PFSK-1 (cell line): ENCODE data around the gene PREX1.

Experiments used
- FOXP2 ChIP-seq: optimal IDR thresholded peaks from 2 replicates; pipeline ENCODE3; 2011; ENCODE audit warnings: borderline replicate concordance, control low read depth, inconsistent platforms; ENCODE audit not compliant: insufficient read depth; ENCODE audit errors: extremely low read length, extremely low read depth
- POLR2AphosphoS5 ChIP-seq: IDR thresholded peaks from 2 replicates; pipeline ENCODE4 v1.6.1; 2012; ENCODE audit warnings: low read depth, mild to moderate bottlenecking, control low read depth, low read length, moderate library complexity
- REST ChIP-seq, 2 experiments: IDR thresholded peaks; 2 replicates each; pipeline versions ENCODE4 v1.6.1 to v1.8.0; 2011 to 2012; ENCODE audit warnings: low read depth in 2 of 2, low read length in 2 of 2, control low read depth in 1 of 2, inconsistent platforms in 1 of 2, mild to moderate bottlenecking in 1 of 2, moderate library complexity in 1 of 2; ENCODE audit not compliant: insufficient read depth in 1 of 2
- SIN3A ChIP-seq: IDR thresholded peaks from 2 replicates; pipeline ENCODE4 v1.6.1; 2012; ENCODE audit warnings: mild to moderate bottlenecking, low read length, moderate library complexity, borderline replicate concordance; ENCODE audit not compliant: insufficient read depth
- TAF1 ChIP-seq: IDR thresholded peaks from 2 replicates; pipeline ENCODE4 v1.6.1; 2012; ENCODE audit warnings: low read length, control low read depth, borderline replicate concordance; ENCODE audit not compliant: insufficient read depth

The PREX1 gene

GRCh38 chr20:48718786-48719578 lies 108.8 kb downstream of the PREX1 start:
- TF ChIP-seq TAF1 (no peak), REST (IDR thresholded peaks at IDR 0.05; ENCODE audit: insufficient read depth in 1 of 2, low read depth in 2 of 2, low read length in 2 of 2) (no peak), SIN3A (no peak), FOXP2 (no peak), POLR2AphosphoS5 (no peak)

DNA sequence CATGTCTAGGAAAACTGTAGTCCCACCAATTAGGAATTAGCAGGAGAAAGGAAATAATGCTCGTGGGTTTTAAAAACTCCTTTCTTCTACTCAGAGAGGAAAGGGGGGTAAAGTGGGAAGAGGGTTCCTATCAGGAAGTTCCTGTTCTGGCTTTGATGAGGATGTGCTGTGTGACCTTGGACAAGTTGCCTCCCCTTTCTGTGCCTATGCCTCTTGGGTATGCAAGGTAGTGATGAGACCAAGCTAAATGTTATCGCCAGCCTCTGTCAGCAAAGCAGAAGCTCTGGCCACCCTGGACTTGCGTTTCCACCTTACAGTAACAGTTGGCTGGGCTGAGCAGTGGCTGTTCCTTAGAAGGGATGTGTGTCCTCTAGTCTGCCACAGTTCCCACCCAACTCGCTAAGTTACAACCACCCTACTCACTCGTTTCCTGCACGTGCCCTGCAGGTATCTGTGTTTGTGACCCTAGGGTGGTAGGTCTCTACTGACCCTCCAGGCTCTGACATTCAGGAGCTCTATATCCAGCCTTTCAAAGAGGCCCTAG lies 110.0 kb downstream of the PREX1 start:
- TF ChIP-seq REST (IDR thresholded peaks at IDR 0.05; ENCODE audit: insufficient read depth in 1 of 2, low read depth in 2 of 2, low read length in 2 of 2) (no peak), FOXP2 (no peak), SIN3A (no peak), POLR2AphosphoS5 (no peak), TAF1 (no peak)

DNA sequence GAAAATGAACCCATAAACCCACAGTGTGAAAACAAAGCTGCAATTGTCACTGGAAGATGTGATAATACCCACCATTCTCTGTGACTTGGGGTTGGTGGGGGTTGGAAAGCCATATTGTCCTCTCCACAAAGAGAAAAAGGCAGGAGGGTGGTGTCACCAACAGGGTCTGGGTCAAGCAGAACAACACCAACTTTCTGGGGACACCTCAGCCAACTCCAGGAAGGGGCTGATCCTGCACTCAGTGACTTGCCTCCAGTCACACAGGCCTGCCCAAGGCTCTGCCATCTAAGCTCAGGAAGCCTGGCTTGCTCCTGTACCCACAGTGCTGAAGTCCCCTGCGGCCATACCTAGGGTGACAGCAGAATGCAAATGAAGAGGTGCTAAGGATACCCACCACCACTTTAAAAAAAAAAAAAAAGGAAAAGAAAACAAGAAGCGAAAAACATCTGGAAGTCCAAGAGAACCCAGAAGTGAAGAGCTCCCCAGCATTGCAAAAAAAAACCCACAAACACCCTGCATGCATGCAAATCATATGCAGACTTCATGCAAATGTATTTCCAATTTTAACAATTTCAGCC lies 110.6 kb downstream of the PREX1 start:
- TF ChIP-seq SIN3A (no peak), POLR2AphosphoS5 (no peak), TAF1 (no peak), REST (IDR thresholded peaks at IDR 0.05; ENCODE audit: insufficient read depth in 1 of 2, low read depth in 2 of 2, low read length in 2 of 2) (no peak), FOXP2 (no peak)

DNA sequence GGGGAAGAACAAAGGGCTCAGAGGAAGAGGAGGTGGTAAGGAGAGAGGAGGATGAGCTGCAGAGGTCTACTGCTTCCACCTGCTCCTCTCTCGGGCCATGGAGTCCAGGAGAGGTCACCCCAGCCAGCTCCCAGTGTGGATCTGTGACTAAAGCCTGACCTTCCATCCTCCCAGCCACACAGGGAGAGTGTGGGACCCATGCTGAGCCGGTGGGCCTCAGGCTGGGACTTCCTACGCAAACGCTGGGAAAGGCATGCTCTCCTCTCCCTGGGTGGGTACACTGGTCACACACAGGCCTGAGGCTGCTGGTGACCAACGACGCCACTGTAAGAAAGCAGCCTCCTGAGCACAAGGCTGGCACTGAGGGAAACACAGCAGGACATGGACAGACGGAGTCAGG lies 111.3 kb downstream of the PREX1 start:
- no peak for TF ChIP-seq FOXP2
- no peak for TF ChIP-seq TAF1
- TF ChIP-seq REST (IDR thresholded peaks at IDR 0.05; ENCODE audit: insufficient read depth in 1 of 2, low read depth in 2 of 2, low read length in 2 of 2): no peak
- no peak for TF ChIP-seq SIN3A
- no peak for TF ChIP-seq POLR2AphosphoS5
